HG02943 (cell line): Measurements from ENCODE around the gene PHYKPL.
A peak's percentile ranks its signal among the peaks of the same experiment; 100 is the strongest.
"Not testable (repeated sequence)": the region's sequence is repeated elsewhere in the genome, so short reads cannot be mapped to it uniquely, and the experiment has no call there.

Experiments
- ATAC-seq: cut with Tn5 transposase; IDR thresholded peaks from one replicate; pipeline ENCODE4 v1.9.1; 2021; ENCODE audit warnings: mild to moderate bottlenecking, low read depth, moderate library complexity; ENCODE audit not compliant: unreplicated experiment

PHYKPL gene

DNA sequence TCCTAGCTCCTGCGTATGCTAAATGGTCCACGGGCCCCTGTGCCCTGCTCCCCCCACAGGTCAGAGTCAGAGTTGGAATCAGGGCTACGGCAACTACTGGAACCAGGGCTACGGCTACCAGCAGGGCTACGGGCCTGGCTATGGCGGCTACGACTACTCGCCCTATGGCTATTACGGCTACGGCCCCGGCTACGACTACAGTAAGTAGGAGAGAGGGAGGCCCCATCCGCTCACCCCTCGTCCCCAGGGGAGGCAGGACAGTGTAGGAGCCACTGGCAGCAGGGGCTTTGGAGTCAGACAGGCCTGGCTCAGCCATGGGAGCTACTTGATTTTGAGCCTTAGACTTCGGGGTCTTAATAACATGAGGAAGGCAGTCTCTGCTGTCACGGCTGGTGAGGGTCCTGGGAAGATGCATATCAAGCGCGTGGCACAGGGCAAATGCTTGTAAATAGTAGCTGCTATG, 22.5 kb downstream of the PHYKPL start:
- ATAC-seq, result no peak

DNA sequence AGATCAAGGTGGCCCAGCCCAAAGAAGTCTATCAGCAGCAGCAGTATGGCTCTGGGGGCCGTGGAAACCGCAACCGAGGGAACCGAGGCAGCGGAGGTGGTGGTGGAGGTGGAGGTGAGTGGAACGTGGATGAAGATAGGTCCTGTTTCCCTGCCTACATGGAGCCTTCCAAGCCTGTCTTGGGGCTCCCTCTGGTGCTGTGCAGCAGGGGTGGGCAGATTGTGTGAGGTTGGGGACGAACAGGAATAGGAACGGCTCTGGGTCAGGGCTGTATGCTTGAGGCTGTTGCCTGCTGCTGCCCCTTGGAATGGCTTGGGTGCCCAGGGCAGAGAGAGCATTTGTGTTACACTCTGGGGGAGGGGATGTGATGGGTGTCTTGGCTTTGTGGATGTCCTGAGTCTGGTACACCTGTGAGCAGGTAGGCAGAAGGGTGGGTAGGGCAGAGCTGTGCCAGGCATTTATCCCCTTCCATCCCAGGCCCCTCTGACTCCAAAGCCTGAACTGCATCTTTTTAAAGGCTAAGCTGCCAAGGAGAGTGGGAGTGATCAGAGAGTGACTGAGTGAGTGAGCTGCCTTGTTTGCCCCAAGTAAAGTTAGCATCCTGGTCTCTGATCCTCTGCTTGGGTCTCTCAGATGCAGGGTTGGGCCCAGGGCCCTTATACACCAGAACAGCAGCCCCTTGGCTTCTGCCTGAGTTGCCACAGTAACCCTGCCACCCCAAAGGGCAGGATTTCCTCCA, 23.1 kb downstream of the PHYKPL start:
- ATAC-seq, result no peak

DNA sequence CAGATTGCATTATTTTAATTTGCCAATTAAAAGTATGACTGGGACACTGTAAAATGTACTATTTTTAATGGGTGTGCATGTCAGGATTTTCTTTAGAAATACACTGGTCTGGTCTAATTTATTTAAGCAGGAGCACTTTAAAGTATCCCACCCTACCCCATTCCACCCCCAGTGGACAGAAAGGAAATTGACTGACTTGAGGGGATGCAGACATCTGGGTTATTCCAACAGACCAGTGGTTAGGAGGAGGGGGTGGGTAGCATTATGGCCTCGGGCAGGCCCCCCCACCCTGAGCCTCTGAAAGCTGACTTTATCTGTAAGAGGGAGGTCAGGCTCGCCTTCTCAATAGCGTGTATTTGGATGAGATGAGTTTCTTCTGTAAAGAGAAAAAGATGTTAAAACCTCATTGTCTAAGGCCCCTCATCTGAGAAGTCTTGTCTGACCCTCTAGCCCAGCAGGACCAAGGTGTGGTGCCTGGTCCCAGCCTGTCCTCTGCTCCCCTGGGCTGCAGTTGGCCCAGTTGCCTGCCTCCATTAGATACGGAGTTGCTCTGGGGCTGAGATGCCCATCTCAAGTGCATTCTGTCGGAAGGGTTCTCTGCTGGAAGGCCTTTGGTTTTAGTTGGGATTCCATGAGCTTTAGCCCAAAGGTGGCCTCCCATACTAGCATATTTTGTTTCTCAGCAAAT, 23.9 kb downstream of the PHYKPL start:
- no peak for ATAC-seq

DNA sequence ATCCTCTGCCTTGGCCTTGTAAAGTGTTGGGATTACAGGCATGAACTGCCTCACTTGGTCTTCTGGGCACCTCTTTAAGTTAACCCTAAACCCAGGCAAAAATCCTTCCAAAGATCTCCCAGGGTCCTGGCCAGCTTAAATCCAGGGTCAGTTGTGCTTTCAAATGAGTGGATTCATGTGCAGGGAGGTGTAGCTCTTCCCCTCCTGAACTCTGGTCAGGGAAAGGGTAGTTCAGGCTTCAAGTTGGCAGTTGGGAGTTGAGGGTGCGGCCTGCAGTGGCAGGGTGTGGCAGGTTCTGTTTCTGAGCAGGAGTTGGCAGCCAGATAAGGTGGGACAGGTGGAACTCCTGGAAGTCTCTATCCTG, 24.7 kb downstream of the PHYKPL start:
- no peak for ATAC-seq

DNA sequence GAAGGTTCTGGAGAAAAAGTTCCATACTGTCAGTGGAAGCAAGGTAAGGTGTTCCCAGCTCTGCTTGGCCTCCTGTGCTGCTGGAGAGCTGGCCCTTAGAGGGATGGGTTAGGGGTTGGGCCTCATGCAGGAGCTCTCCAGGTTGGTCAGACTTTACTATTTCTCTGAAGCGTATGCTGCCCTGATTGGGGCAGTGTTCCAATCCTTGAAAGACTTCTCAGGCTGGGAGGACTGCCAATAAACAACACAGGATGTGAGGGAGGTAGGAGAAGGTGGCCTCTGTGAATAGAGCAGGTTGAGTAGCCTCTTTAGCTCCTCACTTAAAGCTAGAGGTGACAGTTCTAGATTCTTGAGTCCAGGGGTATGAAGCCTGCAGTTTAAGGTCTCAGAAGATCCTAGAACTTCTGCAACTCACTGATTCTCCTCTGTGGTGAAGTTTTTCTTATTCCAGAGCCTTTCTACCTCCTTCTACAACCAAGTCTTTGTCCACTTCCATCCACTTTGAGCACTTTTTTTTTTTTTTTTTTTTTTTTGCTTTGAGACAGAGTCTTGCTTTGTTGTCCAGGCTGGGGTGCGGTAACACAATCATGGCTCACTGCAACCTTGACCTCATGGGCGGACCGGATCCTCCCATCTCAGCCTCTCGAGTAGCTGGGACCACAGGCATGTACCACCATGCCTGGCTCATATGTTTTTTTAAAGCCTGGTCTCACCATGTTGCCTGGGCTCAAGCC, 25.3 kb downstream of the PHYKPL start:
- no peak for ATAC-seq

DNA sequence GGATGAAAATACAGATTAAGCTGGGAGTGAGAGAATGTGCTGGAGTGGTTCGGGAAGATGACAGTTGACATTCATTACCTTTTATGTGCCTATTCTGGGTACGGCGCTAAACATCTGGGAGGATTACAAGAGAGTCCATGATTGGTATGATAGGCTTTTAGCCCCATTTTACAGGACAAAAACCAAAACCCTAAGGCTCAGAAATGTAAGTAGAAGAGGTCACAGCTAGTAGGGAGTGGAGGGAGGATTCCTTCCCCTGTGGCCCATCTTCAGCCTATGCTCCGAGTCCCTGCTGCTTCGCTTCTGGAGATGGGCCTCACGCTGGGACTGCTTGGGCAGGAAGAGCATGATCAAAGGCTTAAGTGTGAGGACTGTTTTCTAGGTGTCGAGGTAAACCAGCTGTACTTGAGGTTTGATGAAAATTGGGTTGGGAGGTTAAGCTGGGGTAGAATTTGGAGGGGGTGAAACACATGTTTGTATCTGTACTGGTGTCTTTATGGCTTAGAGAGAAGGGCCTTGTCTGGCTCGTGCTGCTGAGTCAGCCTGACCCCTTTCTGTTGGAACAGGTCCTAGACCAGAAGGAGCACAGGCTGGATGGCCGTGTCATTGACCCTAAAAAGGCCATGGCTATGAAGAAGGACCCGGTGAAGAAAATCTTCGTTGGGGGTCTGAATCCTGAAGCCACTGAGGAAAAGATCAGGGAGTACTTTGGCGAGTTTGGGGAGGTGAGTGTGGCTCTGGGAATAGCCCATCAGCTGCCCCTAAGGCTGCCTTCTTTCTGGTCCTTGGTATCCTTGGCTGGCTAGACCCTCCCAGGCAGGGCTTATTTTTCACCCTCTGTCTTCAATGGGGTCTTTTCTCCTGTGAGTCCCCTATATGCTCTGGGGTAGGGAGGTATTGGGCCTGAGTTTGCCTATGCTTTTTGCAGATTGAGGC, 26.2 kb downstream of the PHYKPL start:
- ATAC-seq, result no peak

DNA sequence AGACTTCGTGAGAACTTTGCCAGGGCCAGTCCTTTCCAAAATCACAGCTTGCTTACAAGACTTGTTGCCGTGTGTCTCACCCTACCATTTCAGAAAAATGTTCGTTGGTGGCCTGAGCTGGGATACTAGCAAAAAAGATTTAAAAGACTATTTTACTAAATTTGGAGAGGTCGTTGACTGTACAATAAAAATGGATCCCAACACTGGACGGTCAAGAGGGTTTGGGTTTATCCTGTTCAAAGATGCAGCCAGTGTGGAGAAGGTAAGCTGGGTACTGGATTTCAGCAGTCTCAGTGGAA, 26.9 kb downstream of the PHYKPL start:
- ATAC-seq, result no peak

DNA sequence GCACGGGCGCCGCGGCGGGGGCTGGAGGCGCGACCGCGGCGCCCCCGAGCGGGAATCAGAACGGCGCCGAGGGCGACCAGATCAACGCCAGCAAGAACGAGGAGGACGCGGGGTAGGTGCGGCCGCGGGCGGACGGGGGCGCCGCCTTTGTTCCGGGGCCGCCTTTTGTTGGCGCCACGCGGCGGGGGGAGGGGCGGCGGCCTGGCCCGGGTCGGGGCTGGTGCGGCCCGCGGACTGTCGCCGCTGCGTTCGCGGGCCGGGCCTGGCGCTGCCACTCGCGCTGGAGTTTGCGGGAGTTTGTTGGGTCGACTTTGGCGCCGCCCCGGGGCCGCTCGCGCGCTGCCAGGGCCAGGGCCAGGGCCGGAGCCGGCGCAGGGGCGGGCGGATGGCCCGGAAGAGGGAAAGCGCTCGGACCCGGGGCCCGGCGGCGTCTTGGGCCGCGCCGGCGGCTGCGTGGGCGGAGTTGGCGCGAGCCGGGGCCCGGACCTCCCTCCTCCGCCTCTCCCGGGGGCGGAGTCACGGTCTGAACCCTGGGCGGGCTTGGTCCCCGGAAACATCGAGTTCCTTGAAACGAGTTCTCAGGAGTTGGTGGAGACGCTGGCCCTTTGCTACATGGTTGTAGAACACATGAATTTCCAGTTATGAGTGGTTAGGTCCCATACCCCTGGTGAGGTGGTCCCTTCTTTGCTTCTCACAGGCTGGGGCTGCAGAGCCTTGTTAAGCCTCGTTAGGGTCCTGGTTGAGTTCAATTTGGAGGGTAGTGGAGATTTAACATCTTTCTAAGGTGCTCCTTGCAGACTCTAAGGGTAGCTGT, 27.5 kb downstream of the PHYKPL start:
- peak; percentile 49 for ATAC-seq

DNA sequence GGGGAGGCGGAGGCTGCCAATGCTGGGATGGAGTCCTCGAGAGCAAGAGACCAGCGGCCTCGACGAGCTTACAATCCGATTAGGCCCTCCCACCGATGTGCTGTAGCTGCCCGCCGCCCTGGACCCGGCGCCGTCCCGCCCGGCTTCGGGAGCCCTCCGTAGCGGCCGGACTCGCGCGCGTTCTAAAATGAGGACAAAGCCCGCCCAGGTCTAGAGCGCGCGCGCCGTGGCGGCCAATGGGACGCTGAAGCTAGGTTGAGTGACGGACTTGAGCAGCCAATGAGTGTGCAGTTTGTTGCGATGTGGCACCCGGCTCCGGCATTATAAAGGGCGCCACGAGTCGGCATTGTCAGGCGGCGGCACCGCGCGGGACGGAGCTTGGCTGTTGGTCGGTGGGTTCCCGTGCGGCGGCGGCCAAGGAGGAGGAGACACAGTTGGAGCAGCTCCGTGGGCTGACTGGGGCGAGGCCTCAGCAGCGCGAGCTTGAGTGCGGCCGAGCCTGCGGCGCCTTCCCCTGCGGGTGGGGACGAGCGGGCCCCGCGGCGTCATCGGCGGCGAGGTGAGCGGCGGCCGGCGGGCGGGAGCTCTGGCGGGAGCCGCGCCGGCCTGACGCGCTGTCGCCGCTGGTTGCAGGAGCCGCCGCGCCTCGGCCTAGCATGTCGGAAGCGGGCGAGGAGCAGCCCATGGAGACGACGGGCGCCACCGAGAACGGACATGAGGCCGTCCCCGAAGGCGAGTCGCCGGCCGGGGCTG, 28.2 kb downstream of the PHYKPL start, which contains the start of gene HNRNPAB:
TSS of gene HNRNPAB (plus strand) at position 352 of the 753 bp plus-strand sequence. CDS start at position 657, 305 bp downstream.
- ATAC-seq, result peak; percentile 86

DNA sequence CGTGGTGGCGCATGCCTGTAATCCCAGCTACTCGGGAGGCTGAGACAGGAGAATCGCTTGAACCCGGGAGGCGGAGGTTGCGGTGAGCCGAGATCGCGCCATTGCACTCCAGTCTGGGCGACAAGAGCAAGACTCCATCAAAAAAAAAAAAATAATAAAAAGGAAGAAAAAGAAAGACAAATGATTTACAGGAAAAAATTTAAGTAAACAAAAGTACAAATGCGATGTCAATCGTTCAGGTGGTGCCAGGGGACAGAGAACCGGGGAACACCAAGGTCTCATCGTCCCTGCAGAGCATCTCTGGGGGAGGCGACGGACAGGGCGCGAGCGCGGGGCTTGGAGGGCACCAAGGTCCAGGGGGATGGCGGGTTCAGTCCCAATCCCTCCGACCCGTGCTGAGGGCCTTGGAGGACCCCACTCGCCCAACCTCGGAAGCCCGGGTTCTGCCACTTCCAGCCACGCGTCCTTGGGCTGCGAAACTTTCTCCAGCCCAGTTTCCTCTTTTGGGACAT, 28.9 kb downstream of the PHYKPL start:
- ATAC-seq, result no peak

DNA sequence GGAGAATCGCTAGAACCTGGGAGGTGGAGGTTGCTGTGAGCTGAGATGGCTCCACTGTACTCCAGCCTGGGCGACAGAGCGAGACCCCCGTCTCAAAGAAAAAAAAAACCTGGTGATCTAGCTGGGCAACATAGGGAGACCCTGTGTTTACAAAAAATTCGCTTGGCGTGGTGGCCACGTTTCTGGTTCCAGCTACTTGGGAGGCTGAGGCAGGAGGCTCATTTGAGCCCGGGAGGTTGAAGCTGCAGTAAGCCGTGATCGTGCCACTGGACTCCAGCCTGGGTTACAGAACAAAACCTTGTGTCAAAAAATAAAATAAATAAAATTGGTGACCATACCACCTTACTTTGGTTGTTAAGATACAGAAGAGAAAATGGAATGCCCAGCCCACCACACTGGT, 30.1 kb downstream of the PHYKPL start:
- no peak for ATAC-seq

DNA sequence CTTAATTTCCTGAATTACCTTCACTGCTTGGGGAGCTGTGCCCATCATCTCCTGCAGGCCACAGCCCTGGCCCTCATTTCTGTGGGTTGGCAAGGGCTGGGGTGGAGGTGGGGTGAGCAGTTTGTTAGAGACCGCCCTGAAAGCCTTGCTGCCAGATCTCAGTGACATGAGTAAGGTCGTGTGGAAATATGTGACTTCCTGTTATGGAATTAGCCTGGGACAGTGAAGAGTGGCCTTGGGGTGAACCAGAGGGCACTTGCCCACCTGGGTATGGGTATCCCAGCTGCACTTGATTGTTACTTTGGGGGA, 30.7 kb downstream of the PHYKPL start:
- no peak for ATAC-seq

DNA sequence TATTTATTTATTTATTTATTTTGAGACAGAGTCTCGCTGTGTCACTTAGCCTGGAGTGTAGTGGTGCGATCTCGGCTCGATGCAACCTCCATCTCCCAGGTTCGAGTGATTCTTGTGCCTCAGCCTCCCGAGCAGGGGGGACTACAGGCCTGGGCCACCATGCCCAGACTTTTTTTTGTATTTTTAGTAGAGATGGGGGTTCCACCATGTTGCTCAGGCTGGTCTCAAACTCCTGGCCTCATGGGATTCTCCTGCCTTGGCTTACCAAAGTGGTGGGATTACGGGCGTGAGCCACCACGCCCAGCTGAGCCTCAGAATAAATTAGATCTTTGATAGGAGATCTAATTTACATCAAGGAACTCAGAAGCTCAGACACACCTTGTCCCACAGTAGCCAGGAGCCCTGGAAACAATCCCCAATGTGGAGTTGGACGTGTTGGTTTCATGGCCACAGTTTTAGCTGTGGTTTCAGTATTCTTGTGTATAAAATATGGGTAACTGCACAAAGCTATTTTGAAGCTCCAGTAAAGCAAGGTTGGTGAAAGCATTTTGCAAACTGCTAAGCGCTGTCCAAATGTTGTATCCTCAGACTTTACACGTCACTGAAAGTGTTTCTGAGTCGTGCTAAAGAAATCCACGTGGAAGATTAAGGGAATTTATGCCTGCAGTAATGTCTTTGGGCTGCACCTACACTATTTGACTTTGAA, 31.2 kb downstream of the PHYKPL start:
- no peak for ATAC-seq

DNA sequence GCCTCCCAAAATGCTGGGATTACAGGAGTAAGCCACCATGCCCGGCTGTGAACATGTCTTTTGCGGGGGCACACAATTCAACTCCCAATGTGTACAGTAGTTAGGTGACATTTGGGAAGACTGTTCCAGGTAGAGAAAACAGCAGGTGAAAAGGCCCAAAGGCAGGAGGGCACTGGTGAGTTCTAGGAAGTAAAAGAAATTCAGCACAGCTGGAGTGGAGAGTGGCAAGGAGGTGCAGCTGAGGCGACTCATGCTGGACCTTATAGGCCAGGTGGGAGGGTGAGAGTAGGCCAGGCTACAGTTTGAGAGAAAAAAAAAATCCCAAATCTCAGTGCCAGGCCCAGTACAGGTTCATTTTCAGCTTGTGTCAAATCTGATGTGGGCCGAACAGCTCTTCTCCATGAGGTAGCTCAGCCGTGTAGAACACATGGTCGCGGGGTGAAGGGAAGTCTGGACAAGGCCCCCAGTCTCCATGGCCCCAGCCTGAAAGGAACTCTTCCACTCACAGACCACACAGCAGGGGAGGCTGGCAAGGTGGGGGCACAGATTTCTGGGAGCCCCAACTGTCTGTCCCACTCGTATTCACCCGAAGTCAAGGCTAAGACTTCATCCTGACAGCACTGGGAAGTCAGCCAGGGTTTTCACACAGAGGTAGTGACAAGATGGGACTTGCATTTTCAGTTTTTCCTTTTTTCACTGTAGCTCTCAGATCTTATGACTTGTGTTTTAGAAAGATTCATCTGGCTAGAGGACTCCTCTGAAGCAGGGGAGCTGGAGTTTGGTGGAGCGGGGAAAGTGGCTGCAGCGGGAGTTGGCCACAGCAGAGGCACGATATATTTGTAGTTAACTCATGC, 32.8 kb downstream of the PHYKPL start:
- ATAC-seq, result no peak

DNA sequence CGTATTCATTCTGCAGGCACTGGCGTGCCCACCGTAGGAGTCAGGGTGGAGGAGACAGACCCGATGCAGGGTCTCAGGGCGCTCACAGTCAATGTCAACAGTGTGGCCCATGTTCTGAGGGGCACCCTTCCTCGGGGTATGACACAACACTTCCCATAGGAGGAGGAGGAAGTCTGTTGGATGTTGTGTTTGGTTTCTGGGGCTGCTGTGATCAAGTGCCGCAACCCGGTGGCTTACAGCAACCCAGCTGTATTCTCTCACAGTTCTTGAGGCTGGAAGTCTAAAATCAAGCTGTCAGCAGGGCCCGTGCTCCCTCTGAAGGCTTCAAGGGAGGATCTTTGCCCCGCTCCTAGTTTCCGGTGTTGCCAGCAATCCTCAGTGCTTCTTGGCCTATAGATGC, 33.9 kb downstream of the PHYKPL start:
- no peak for ATAC-seq

DNA sequence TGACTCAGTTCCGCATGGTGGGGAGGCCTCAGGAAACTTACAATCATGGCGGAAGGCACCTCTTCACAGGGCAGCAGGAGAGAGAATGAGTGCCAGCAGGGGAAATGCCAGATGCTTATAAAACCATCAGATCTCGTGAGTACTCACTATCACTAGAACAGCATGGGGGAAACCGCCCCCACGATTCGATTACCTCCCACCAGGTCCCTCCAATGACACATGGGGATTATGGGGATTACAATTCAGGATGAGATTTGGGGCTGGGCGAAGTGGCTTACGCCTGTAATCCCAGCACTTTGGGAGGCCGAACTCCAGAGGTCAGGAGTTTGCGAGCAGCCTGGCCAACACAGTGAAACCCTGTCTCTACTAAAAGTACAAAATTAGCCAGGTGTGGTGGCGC, 34.5 kb downstream of the PHYKPL start:
- ATAC-seq, result not testable (repeated sequence)

DNA sequence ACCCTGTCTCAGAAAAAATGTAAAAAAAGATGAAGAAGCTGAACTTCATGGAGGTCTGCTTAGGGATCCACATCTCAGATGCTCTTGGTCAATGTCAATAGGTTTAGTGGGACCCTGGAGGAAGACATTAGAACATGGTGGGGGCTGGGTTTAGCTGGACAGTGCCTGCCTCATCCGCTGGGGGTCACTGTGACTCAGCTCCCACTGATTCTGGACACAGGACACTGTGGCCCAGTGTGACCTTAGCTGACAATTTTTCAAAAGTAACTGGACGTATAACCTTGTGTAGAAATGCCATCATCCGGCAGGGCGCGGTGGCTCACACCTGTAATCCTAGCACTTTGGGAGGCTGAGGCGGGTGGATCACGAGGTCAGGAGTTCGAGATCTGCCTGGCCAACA, 35.6 kb downstream of the PHYKPL start:
- no peak for ATAC-seq
